Spleen (tissue), 11 donors: ENCODE measurements around the gene GTF2A1. TPM values are rescaled to one million over a fixed set of nuclear protein-coding genes. Genes with fewer than 3 reads are reported as not detected.

Experiments used
- DNase-seq: peaks from one replicate; pipeline ENCODE4 v3.0.0-alpha.2; 2020
- H3K27ac ChIP-seq, 8 donors: fragments of 200-600 bp; sonication (generic) in 7 of 8; 1 replicate in 4 of 8; 2 replicates in 4 of 8; pipeline versions ENCODE4 v1.5.0 to v1.8.0; 2016 to 2021; ENCODE audit warnings: inconsistent platforms in 4 of 8, mild to moderate bottlenecking in 4 of 8, moderate library complexity in 1 of 8
- H3K27me3 ChIP-seq, 7 donors: fragments of 200-600 bp; sonication (generic) in 6 of 7; replicated peaks in 1 of 7; 1 replicate in 4 of 7; 2 replicates in 3 of 7; pipeline versions ENCODE4 v1.5.0 to v1.8.0; 2016 to 2021; ENCODE audit warnings: inconsistent platforms in 3 of 7, mild to moderate bottlenecking in 1 of 7
- H3K36me3 ChIP-seq, 6 donors: fragments of 200-600 bp; sonication (generic) in 5 of 6; 1 replicate in 4 of 6; 2 replicates in 2 of 6; pipeline versions ENCODE4 v1.5.0 to v1.8.0; 2016 to 2021; ENCODE audit warnings: inconsistent platforms in 2 of 6
- H3K4me1 ChIP-seq, 6 donors: fragments of 200-600 bp; sonication (generic) in 5 of 6; 1 replicate in 3 of 6; 2 replicates in 3 of 6; pipeline versions ENCODE4 v1.5.0 to v1.8.0; 2016 to 2021; ENCODE audit warnings: inconsistent platforms in 3 of 6
- H3K4me3 ChIP-seq, 8 donors: fragments of 200-600 bp; sonication (generic) in 7 of 8; 1 replicate in 4 of 8; 2 replicates in 4 of 8; pipeline versions ENCODE4 v1.5.0 to v1.8.0; 2016 to 2021; ENCODE audit warnings: inconsistent platforms in 4 of 8, mild to moderate bottlenecking in 4 of 8, moderate library complexity in 2 of 8
- H3K9me3 ChIP-seq, 8 donors: fragments of 200-600 bp; sonication (generic) in 7 of 8; 1 replicate in 4 of 8; 2 replicates in 4 of 8; pipeline versions ENCODE4 v1.5.0 to v1.8.0; 2016 to 2021; ENCODE audit warnings: inconsistent platforms in 4 of 8
- POLR2A ChIP-seq, 3 donors: fragments of 450-650 bp; IDR thresholded peaks; one replicate each; pipeline ENCODE4 v1.5.1; 2017; ENCODE audit warnings: antibody characterized with exemption in 3 of 3, mild to moderate bottlenecking in 1 of 3
- POLR2AphosphoS5 ChIP-seq, 3 donors: sonication (generic); formaldehyde crosslinking; IDR thresholded peaks; one replicate each; pipeline ENCODE4 v1.5.1; 2017; ENCODE audit warnings: antibody characterized with exemption in 3 of 3
- WGBS, 5 donors: extraction: QIAGEN DNeasy Blood & Tissue Kit in 3 of 5; methylation state at CpG; one replicate each; pipeline versions ENCODE4 v1.1.5 to v1.1.7; 2013 to 2018; 5-methylcytosine and 5-hydroxymethylcytosine counted together
- intact Hi-C: fragments of 100-400 bp; cut with DNase I; formaldehyde crosslinking; loops from one replicate; pipeline ENCODE4 v1.15.0; 2023; ENCODE audit warnings: low total_unique reads
- polyA plus RNA-seq, 3 donors: library from polyadenylated mRNA; stranded (reverse); fragments of 200-250 nt; gene quantifications; one replicate each; pipeline ENCODE4 v1.2.1, GENCODE V29; 2013
- total RNA-seq, 7 donors: library from RNA; depleted of rRNA in 3 of 7; stranded (reverse); fragments of >200 nt in 3 of 7; fragmentation: NEBNext Ultra II Directional in 4 of 7; extraction: Animal tissue kit (Norgen Biotek cat#: 25700) in 4 of 7; gene quantifications; one replicate each; pipeline versions ENCODE4 v1.1.0 to v1.2.1, GENCODE V29; 2016 to 2021
- TF ChIP-seq, protein P1 (sequence below), 11 experiments: fragments of 200-600 bp in 7 of 11; fragments of 450-650 bp in 4 of 11; sonication (generic) in 4 of 11; IDR thresholded peaks in 8 of 11; conservative IDR thresholded peaks in 3 of 11; 1 replicate in 7 of 11; 2 replicates in 4 of 11; pipeline versions ENCODE4 v1.4.0 to v1.8.0; 2016 to 2021; ENCODE audit warnings: antibody characterized with exemption in 11 of 11, inconsistent platforms in 4 of 11, mild to moderate bottlenecking in 1 of 11
- donor health status: healthy with polysubstance abuse.
- donor health status: DM: no; HTN: no; CAD: no; lungs with moderate emphysema.
- donor health status: DM: no; HTN: no; CAD: no.
- donor health status: Bipolar disorder and iron deficiency.
- donor health status: healthy.
- donor health status: DM: no; HTN: no; CAD: no.
- donor health status: DM: yes; HTN: yes; CAD: no.

The GTF2A1 gene
- total and polyA plus RNA-seq, 10 donors = 5.1 to 40.7 (median 27.5) TPM

DNA sequence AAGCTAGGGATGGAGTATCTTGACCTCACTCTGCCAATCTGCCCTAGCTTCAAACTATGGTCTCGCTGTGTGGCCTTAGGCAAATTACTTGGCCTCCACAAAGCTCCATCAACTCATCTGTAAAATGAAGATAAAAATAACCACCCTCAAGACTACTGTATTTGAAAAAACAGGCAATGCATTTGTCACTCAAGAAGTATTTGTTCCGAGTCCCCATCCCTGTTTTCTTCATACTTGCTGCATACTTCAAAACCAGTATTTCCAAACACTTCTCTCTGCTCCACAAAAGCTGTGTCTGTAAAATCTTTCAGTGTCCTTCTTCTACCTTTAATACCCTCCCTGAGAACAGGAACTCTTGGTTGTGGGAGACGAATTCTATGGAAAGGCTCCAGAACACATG lies 47.9 kb downstream of the GTF2A1 start:
- Histone ChIP-seq H3K4me1 (peaks cover 7 to 74% (median 42%) of the 10 kb centered on the region in 6 donors), H3K4me3 (no peak overlapping the region), H3K27ac (no peak overlapping the region), H3K9me3 (no peaks in the 10 kb centered on the region), H3K36me3 (no peaks in the 10 kb centered on the region), H3K27me3 (no peaks in the 10 kb centered on the region)
- intact Hi-C loops = loop anchor here (5.0 kb wide), 1 partner anchor 44 kb away; no protein-coding TSS in a partner anchor
- DNase-seq = no peak
- no peak for TF ChIP-seq POLR2AphosphoS5 (IDR thresholded peaks at IDR 0.05)
- TF ChIP-seq, protein P1, sequence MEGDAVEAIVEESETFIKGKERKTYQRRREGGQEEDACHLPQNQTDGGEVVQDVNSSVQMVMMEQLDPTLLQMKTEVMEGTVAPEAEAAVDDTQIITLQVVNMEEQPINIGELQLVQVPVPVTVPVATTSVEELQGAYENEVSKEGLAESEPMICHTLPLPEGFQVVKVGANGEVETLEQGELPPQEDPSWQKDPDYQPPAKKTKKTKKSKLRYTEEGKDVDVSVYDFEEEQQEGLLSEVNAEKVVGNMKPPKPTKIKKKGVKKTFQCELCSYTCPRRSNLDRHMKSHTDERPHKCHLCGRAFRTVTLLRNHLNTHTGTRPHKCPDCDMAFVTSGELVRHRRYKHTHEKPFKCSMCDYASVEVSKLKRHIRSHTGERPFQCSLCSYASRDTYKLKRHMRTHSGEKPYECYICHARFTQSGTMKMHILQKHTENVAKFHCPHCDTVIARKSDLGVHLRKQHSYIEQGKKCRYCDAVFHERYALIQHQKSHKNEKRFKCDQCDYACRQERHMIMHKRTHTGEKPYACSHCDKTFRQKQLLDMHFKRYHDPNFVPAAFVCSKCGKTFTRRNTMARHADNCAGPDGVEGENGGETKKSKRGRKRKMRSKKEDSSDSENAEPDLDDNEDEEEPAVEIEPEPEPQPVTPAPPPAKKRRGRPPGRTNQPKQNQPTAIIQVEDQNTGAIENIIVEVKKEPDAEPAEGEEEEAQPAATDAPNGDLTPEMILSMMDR (IDR thresholded peaks at IDR 0.05 in 8 of 11, conservative IDR thresholded peaks at IDR 0.05 in 3 of 11) = no peak
- no peak for TF ChIP-seq POLR2A (IDR thresholded peaks at IDR 0.05)
- WGBS, 5 donors = 80 to 87% (median 82%) methylated on average over 3 of the region's 3 CpGs

DNA sequence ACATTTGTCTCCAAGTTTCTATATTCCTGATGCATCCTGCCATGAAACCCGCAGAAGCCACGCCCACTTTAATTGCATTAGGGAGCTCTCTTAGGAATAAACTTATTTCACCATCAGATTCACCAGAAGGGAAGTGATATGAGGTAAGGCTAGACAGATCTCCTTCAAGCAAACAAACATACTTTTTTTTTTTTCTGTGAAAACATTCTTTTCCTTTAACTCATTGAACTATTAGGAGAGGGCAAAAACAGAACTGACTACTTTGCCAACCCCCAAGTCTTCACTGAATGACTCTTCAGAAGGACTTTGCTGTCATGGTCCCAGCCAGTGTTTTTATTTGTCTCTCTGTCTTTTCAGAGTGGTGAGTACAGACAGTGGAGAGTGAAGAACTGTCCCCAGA lies 48.4 kb downstream of the GTF2A1 start:
- Histone ChIP-seq H3K27ac (no peak overlapping the region), H3K9me3 (no peaks in the 10 kb centered on the region), H3K4me1 (peaks cover 4 to 69% (median 37%) of the 10 kb centered on the region in 6 donors), H3K27me3 (no peaks in the 10 kb centered on the region), H3K36me3 (no peaks in the 10 kb centered on the region), H3K4me3 (no peak overlapping the region)
- no peak for TF ChIP-seq POLR2A (IDR thresholded peaks at IDR 0.05)
- TF ChIP-seq, protein P1 (IDR thresholded peaks at IDR 0.05 in 8 of 11, conservative IDR thresholded peaks at IDR 0.05 in 3 of 11) = no peak
- TF ChIP-seq POLR2AphosphoS5 (IDR thresholded peaks at IDR 0.05) = no peak
- DNase-seq = no peak
- 64 to 84% (median 65%) methylated on average over 2 of the region's 2 CpGs for WGBS, 5 donors
- intact Hi-C loops = loop anchor here (5.0 kb wide), 1 partner anchor 45 kb away; no protein-coding TSS in a partner anchor

DNA sequence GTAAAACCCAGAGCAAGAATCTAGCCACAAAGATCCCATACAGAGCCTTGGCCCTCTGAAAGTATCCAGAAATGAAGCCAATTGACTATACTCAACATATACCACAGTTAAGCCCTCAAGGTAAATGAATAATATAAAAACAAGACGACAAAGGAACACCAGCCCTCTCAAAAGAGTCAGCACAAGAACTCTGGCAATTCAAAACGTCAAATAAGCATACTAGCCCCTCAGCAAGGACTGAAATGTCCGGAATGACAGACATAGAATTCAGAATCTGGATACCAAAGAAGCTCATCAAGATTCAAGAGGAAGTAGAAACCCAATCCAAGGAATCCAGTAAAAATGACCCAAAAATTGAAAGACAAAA lies 49.9 kb downstream of the GTF2A1 start:
- intact Hi-C loops = loop anchor here (5.0 kb wide), 1 partner anchor 46 kb away; no protein-coding TSS in a partner anchor
- peaks cover 0 to 53% (median 22%) of the 10 kb centered on the region in 6 donors for H3K4me1 ChIP-seq
- no peaks in the 10 kb centered on the region for H3K27me3 ChIP-seq
- WGBS, 5 donors = 20 to 35% (median 22%) methylated on average over 3 of the region's 3 CpGs
- TF ChIP-seq POLR2AphosphoS5 (IDR thresholded peaks at IDR 0.05) (no peak), POLR2A (IDR thresholded peaks at IDR 0.05) (no peak)
- TF ChIP-seq, protein P1 (IDR thresholded peaks at IDR 0.05 in 8 of 11, conservative IDR thresholded peaks at IDR 0.05 in 3 of 11) = peak in 5 of 11 experiments; percentile 17 to 46 (median 26)
- H3K36me3 ChIP-seq = no peaks in the 10 kb centered on the region
- H3K4me3 ChIP-seq = peak overlapping the region in 5 of 8 donors; percentile 60 to 85 (median 63)
- no peaks in the 10 kb centered on the region for H3K9me3 ChIP-seq
- no peak for DNase-seq
- peak overlapping the region; percentile 90 to 97 (median 94) for H3K27ac ChIP-seq

DNA sequence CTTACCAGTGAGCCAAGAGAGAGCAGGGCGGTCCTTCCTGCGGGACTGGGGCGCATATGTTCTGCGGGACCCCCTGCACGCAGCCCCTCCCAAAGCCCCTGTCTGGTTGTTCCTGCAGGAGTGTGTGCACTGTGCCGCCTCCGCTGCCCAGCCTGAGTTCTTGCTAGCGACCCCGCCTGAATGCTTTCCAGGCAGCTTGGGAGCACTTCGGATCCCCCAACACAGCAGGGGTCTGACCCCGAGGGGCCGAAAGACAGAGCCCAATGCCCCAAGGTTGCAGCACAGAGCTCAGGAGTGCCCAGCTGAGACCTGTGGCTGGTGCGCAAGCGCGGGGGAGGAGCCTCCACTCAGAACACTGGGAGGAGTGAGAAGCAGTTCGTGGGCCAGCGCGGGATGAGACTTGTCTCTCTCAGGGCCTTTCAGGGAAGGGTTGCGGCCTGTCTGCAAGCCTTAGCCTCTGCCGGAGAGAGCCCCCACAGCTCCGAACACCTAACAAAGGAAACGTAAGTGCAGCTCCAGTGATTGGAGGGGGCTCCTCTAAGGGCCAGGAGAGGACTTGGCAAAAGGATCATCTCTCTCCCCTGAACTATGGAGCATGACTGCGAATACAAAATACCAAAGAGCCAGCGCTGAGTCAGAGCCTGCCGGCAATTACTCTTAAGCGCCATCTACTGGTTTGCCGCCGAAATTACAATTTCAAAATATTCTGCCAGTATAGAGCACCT lies 50.5 kb downstream of the GTF2A1 start:
- peaks cover 0 to 49% (median 20%) of the 10 kb centered on the region in 6 donors for H3K4me1 ChIP-seq
- no peaks in the 10 kb centered on the region for H3K36me3 ChIP-seq
- H3K27me3 ChIP-seq = no peaks in the 10 kb centered on the region
- peak overlapping the region; percentile 90 to 97 (median 94) for H3K27ac ChIP-seq
- WGBS, 5 donors = 0 to 1% (median 1%) methylated on average over 15 to 28 of the region's 28 CpGs
- TF ChIP-seq POLR2AphosphoS5 (IDR thresholded peaks at IDR 0.05) = peak; percentile 86 to 95 (median 89)
- TF ChIP-seq POLR2A (IDR thresholded peaks at IDR 0.05) = peak in 2 of 3 donors; percentile 9 to 79
- TF ChIP-seq, protein P1 (IDR thresholded peaks at IDR 0.05 in 8 of 11, conservative IDR thresholded peaks at IDR 0.05 in 3 of 11) = peak; percentile 52 to 91 (median 84)
- intact Hi-C loops = loop anchor here (5.0 kb wide), 1 partner anchor 47 kb away; no protein-coding TSS in a partner anchor
- peak; percentile 98 for DNase-seq
- H3K4me3 ChIP-seq = peak overlapping the region; percentile 52 to 85 (median 62)
- no peaks in the 10 kb centered on the region for H3K9me3 ChIP-seq
